PFSK-1 (cell line): Measurements from ENCODE around the gene POC1A.

ENCODE experiments used
- POLR2AphosphoS5 ChIP-seq: IDR thresholded peaks from 2 replicates; pipeline ENCODE4 v1.6.1; 2012; ENCODE audit warnings: low read depth, mild to moderate bottlenecking, control low read depth, low read length, moderate library complexity
- TF ChIP-seq, protein P1 (sequence below), 2 experiments: IDR thresholded peaks; 2 replicates each; pipeline versions ENCODE4 v1.6.1 to v1.8.0; 2011 to 2012; ENCODE audit warnings: low read depth in 2 of 2, low read length in 2 of 2, control low read depth in 1 of 2, inconsistent platforms in 1 of 2, mild to moderate bottlenecking in 1 of 2, moderate library complexity in 1 of 2; ENCODE audit not compliant: insufficient read depth in 1 of 2

DNA sequence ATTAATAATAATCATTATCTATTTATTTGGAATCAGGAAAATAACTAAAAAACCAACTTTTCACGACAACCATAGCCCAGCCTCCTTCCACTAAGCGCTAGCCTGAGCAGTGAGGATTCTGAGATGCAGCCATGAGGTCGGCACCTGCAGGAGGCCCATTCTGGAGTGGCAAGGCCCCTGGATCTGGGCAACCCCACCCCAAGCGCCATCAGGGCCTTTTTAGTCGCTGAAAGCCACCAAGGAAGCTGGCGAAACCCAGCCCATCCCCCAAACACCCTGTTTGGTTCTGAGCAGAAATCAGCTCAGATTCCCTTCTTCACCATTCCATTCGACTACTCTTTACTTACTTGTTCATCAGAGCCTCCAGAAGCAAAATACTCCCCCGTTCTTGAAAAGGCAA is 29.5 kb downstream of the POC1A start:
- no peak for TF ChIP-seq POLR2AphosphoS5
- TF ChIP-seq, protein P1, sequence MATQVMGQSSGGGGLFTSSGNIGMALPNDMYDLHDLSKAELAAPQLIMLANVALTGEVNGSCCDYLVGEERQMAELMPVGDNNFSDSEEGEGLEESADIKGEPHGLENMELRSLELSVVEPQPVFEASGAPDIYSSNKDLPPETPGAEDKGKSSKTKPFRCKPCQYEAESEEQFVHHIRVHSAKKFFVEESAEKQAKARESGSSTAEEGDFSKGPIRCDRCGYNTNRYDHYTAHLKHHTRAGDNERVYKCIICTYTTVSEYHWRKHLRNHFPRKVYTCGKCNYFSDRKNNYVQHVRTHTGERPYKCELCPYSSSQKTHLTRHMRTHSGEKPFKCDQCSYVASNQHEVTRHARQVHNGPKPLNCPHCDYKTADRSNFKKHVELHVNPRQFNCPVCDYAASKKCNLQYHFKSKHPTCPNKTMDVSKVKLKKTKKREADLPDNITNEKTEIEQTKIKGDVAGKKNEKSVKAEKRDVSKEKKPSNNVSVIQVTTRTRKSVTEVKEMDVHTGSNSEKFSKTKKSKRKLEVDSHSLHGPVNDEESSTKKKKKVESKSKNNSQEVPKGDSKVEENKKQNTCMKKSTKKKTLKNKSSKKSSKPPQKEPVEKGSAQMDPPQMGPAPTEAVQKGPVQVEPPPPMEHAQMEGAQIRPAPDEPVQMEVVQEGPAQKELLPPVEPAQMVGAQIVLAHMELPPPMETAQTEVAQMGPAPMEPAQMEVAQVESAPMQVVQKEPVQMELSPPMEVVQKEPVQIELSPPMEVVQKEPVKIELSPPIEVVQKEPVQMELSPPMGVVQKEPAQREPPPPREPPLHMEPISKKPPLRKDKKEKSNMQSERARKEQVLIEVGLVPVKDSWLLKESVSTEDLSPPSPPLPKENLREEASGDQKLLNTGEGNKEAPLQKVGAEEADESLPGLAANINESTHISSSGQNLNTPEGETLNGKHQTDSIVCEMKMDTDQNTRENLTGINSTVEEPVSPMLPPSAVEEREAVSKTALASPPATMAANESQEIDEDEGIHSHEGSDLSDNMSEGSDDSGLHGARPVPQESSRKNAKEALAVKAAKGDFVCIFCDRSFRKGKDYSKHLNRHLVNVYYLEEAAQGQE (IDR thresholded peaks at IDR 0.05; ENCODE audit: insufficient read depth in 1 of 2, low read depth in 2 of 2, low read length in 2 of 2), result no peak
